Measurements from ENCODE around the gene TRPM6. TPM values are rescaled to one million over a fixed set of nuclear protein-coding genes. Genes with fewer than 3 reads are reported as not detected.

TRPM6 gene
- total RNA-seq, 4 donors from 2014 or later = 0.07 to 0.22 (median 0.20) TPM; not detected in 1

DNA sequence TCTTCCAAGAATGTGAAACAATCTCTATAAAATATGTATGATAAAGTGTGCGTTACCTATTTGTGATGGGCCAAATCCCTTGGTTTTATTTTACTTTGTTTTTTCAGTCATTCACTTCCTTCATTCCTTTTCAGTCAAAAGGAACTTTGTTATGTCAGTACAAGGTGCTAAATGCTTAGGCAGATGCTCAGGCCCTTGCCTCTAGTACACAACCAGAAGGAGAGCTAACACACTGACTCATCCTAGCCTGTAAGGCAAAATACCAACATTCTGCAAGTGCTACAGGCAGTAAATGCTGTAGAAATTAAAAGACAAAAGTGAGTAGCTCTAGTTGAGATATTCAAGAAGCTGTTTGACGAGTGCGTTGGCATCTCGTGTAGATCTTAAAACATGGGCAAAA, 49.4 kb downstream of the TRPM6 start:
- DNase-seq (no peak), ATAC-seq (no peak)
- Histone ChIP-seq H3K36me3 (no peaks in the 10 kb centered on the region), H3K27ac (no peak overlapping the region), H3K4me1 (no peaks in the 10 kb centered on the region), H3K9me3 (no peaks in the 10 kb centered on the region), H3K27me3 (no peaks in the 10 kb centered on the region), H3K4me3 (no peak overlapping the region)
- intact Hi-C loops (cut with DNase I; ENCODE audit: low total_unique reads) = no loop called here
- TF ChIP-seq, protein P1, sequence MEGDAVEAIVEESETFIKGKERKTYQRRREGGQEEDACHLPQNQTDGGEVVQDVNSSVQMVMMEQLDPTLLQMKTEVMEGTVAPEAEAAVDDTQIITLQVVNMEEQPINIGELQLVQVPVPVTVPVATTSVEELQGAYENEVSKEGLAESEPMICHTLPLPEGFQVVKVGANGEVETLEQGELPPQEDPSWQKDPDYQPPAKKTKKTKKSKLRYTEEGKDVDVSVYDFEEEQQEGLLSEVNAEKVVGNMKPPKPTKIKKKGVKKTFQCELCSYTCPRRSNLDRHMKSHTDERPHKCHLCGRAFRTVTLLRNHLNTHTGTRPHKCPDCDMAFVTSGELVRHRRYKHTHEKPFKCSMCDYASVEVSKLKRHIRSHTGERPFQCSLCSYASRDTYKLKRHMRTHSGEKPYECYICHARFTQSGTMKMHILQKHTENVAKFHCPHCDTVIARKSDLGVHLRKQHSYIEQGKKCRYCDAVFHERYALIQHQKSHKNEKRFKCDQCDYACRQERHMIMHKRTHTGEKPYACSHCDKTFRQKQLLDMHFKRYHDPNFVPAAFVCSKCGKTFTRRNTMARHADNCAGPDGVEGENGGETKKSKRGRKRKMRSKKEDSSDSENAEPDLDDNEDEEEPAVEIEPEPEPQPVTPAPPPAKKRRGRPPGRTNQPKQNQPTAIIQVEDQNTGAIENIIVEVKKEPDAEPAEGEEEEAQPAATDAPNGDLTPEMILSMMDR (IDR thresholded peaks at IDR 0.05 in 4 of 5, conservative IDR thresholded peaks at IDR 0.05 in 1 of 5) = no peak
- TF ChIP-seq POLR2A (IDR thresholded peaks at IDR 0.05) = no peak
- in situ Hi-C loops (cut with MboI; ENCODE audit: low sequenced_read_pairs in 4 of 4) = no loop called here

DNA sequence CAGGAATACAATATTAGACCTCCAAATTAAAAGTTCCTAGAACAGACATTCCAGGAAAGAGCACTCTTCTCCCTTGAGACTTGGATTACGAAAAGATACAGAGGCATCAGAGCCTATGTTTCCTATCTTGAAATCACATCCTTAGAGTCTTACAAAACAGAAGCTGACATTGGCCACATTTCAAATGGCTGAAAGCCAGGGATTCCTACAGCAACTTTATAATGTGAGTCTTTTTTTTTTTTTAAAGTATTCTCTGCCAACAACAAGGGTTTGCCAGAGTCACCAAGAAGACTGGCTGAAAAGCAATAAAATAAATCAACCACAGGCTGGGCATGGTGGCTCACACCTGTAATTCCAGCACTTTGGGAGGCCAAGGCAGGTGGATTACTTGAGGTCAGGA, 63.1 kb downstream of the TRPM6 start:
- H3K4me1 ChIP-seq = peaks cover 0 to 3% of the 10 kb centered on the region in 2 donors
- TF ChIP-seq POLR2A (IDR thresholded peaks at IDR 0.05) = no peak
- TF ChIP-seq, protein P1 (IDR thresholded peaks at IDR 0.05 in 4 of 5, conservative IDR thresholded peaks at IDR 0.05 in 1 of 5) = no peak
- intact Hi-C loops (cut with DNase I; ENCODE audit: low total_unique reads) (no loop called here), in situ Hi-C loops (cut with MboI; ENCODE audit: low sequenced_read_pairs in 4 of 4) (no loop called here)
- no peak overlapping the region for H3K27ac ChIP-seq
- DNase-seq = no peak
- no peaks in the 10 kb centered on the region for H3K9me3 ChIP-seq
- H3K36me3 ChIP-seq = no peaks in the 10 kb centered on the region
- H3K27me3 ChIP-seq = no peaks in the 10 kb centered on the region
- ATAC-seq = peak in 1 of 2 donors; percentile 33
- H3K4me3 ChIP-seq = no peak overlapping the region

DNA sequence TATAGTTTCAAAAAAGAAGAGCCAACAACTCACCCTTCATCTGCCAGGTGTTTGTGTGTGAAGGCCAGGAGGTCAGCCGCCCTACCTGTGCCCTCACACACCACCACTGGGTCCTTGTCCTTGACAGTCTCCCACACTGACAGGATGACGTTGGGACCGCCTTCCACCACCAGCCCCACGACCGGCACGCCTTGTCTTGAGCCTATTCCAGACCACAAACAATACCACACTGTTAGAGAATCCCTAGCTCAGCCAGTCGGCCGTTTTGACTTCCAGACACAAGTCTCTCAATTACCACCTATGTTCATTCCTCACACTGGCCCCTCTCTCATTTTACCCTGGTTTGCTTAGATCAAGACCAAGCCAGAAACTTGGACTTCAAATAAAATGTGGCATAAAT, 66.1 kb downstream of the TRPM6 start:
- in situ Hi-C loops (cut with MboI; ENCODE audit: low sequenced_read_pairs in 4 of 4) = no loop called here
- H3K4me1 ChIP-seq = peaks cover 0 to 3% of the 10 kb centered on the region in 2 donors
- no peaks in the 10 kb centered on the region for H3K27me3 ChIP-seq
- no peak for DNase-seq
- intact Hi-C loops (cut with DNase I; ENCODE audit: low total_unique reads) = no loop called here
- H3K27ac ChIP-seq = no peak overlapping the region
- TF ChIP-seq, protein P1 (IDR thresholded peaks at IDR 0.05 in 4 of 5, conservative IDR thresholded peaks at IDR 0.05 in 1 of 5) = no peak
- no peak for TF ChIP-seq POLR2A (IDR thresholded peaks at IDR 0.05)
- no peak overlapping the region for H3K4me3 ChIP-seq
- no peaks in the 10 kb centered on the region for H3K36me3 ChIP-seq
- ATAC-seq = no peak
- no peaks in the 10 kb centered on the region for H3K9me3 ChIP-seq

- Histone ChIP-seq H3K36me3 (no peaks in the 10 kb centered on the region), H3K27me3 (no peaks in the 10 kb centered on the region), H3K9me3 (no peaks in the 10 kb centered on the region), H3K4me1 (no peaks in the 10 kb centered on the region), H3K4me3 (no peak overlapping the region), H3K27ac (no peak overlapping the region)
- ATAC-seq (no peak), DNase-seq (no peak)
- intact Hi-C loops (cut with DNase I; ENCODE audit: low total_unique reads) = no loop called here
- TF ChIP-seq POLR2A (IDR thresholded peaks at IDR 0.05) = no peak
- TF ChIP-seq, protein P1 (IDR thresholded peaks at IDR 0.05 in 4 of 5, conservative IDR thresholded peaks at IDR 0.05 in 1 of 5) = no peak
- in situ Hi-C loops (cut with MboI; ENCODE audit: low sequenced_read_pairs in 4 of 4) = no loop called here
Observed at GRCh38 chr9:74817816-74818215, 69.9 kb downstream of the TRPM6 start.

- ATAC-seq (no peak), DNase-seq (no peak)
- Histone ChIP-seq H3K27me3 (no peaks in the 10 kb centered on the region), H3K9me3 (no peaks in the 10 kb centered on the region), H3K27ac (no peak overlapping the region), H3K4me1 (no peaks in the 10 kb centered on the region), H3K36me3 (no peaks in the 10 kb centered on the region), H3K4me3 (no peak overlapping the region)
- TF ChIP-seq POLR2A (IDR thresholded peaks at IDR 0.05) = no peak
- TF ChIP-seq, protein P1 (IDR thresholded peaks at IDR 0.05 in 4 of 5, conservative IDR thresholded peaks at IDR 0.05 in 1 of 5) = no peak
- in situ Hi-C loops (cut with MboI; ENCODE audit: low sequenced_read_pairs in 4 of 4) (no loop called here), intact Hi-C loops (cut with DNase I; ENCODE audit: low total_unique reads) (no loop called here)
Observed at GRCh38 chr9:74817281-74817810, 70.4 kb downstream of the TRPM6 start.

Data from gastrocnemius medialis (tissue), 4 donors.